Testis (tissue), 2 donors: Measurements from ENCODE around the gene NRROS.

Experiments used
- CTCF ChIP-seq, 3 experiments: fragments of 450-650 bp in 2 of 3; fragments of 200-600 bp in 1 of 3; sonication (generic) in 1 of 3; IDR thresholded peaks; one replicate each; pipeline ENCODE4 v1.5.1; 2016 to 2019; ENCODE audit warnings: antibody characterized with exemption in 3 of 3, mild to moderate bottlenecking in 2 of 3, moderate library complexity in 1 of 3
- POLR2A ChIP-seq: fragments of 450-650 bp; IDR thresholded peaks from one replicate; pipeline ENCODE4 v1.6.1; 2017; ENCODE audit warnings: antibody characterized with exemption, mild to moderate bottlenecking, moderate library complexity

- TF ChIP-seq CTCF (IDR thresholded peaks at IDR 0.05): no peak
- no peak for TF ChIP-seq POLR2A
Measured at GRCh38 chr3:196688349-196688748, 48.9 kb downstream of the NRROS start.
